Common myeloid progenitor, CD34-positive (primary cell): ENCODE data around the gene SMO.
"Not testable (repeated sequence)": the region's sequence is repeated elsewhere in the genome, so short reads cannot be mapped to it uniquely, and the experiment has no call there.

ENCODE experiments used
- CTCF ChIA-PET: fragments of 350-600 bp; sonication (Branson Sonifier 250); formaldehyde crosslinking; loops from one replicate; lab custom pipeline; 2021; ENCODE audit warnings: antibody characterized with exemption; lab: Charles Lee
- POLR2A ChIA-PET: fragments of 350-600 bp; sonication (Branson Sonifier 250); formaldehyde crosslinking; loops from one replicate; lab custom pipeline; 2021; ENCODE audit warnings: antibody characterized with exemption; lab: Charles Lee
- DNase-seq, 3 donors: peaks; one replicate each; pipeline versions ENCODE4 v3.0.0 to v3.0.0-alpha.2; 2013
- H3K27ac ChIP-seq, 2 experiments: 1 replicate in 1 of 2; 2 replicates in 1 of 2; pipeline ENCODE4 v1.7.0; 2013; ENCODE audit warnings: inconsistent platforms in 2 of 2, low read length in 2 of 2, mild to moderate bottlenecking in 2 of 2, low read depth in 1 of 2, moderate library complexity in 1 of 2; ENCODE audit not compliant: severe bottlenecking in 2 of 2, insufficient read depth in 1 of 2, poor library complexity in 1 of 2
- H3K27me3 ChIP-seq, 5 experiments: replicated peaks in 2 of 5; 1 replicate in 3 of 5; 2 replicates in 2 of 5; pipeline versions ENCODE4 v1.6.1 to v1.7.0; 2013; ENCODE audit warnings: low read length in 4 of 5, mild to moderate bottlenecking in 2 of 5, moderate library complexity in 2 of 5, inconsistent platforms in 1 of 5; ENCODE audit not compliant: insufficient read depth in 5 of 5, control insufficient read depth in 4 of 5
- H3K36me3 ChIP-seq, 4 experiments: 1 replicate in 2 of 4; 2 replicates in 2 of 4; pipeline versions ENCODE4 v1.6.1 to v1.7.0; 2013; ENCODE audit warnings: low read length in 3 of 4, control low read depth in 1 of 4, mild to moderate bottlenecking in 1 of 4; ENCODE audit not compliant: control insufficient read depth in 4 of 4, insufficient read depth in 4 of 4
- H3K4me1 ChIP-seq, 4 experiments: 1 replicate in 3 of 4; 2 replicates in 1 of 4; pipeline versions ENCODE4 v1.6.1 to v1.7.1; 2013; ENCODE audit warnings: low read length in 3 of 4, mild to moderate bottlenecking in 3 of 4, control low read depth in 1 of 4, inconsistent platforms in 1 of 4, moderate library complexity in 1 of 4; ENCODE audit not compliant: control insufficient read depth in 4 of 4, insufficient read depth in 4 of 4; ENCODE audit errors: control extremely low read depth in 1 of 4
- H3K4me3 ChIP-seq, 7 experiments: 1 replicate in 4 of 7; 2 replicates in 3 of 7; pipeline versions ENCODE4 v1.5.1 to v1.7.0; 2013; ENCODE audit warnings: mild to moderate bottlenecking in 7 of 7, low read length in 6 of 7, moderate library complexity in 6 of 7, inconsistent platforms in 2 of 7, low read depth in 2 of 7, control low read depth in 1 of 7; ENCODE audit not compliant: insufficient read depth in 4 of 7, control insufficient read depth in 1 of 7; ENCODE audit errors: extremely low read depth in 1 of 7
- H3K9me3 ChIP-seq, 5 experiments: 1 replicate in 4 of 5; 2 replicates in 1 of 5; pipeline versions ENCODE4 v1.6.1 to v1.7.1; 2013; ENCODE audit warnings: low read length in 4 of 5, mild to moderate bottlenecking in 2 of 5, inconsistent platforms in 1 of 5, low read depth in 1 of 5, moderate library complexity in 1 of 5; ENCODE audit not compliant: control insufficient read depth in 4 of 5, insufficient read depth in 2 of 5; ENCODE audit errors: control extremely low read depth in 1 of 5
- WGBS: methylation state at CpG from one replicate; pipeline ENCODE4 v1.1.5; 2013; ENCODE audit not compliant: insufficient coverage; 5-methylcytosine and 5-hydroxymethylcytosine counted together

The SMO gene

DNA sequence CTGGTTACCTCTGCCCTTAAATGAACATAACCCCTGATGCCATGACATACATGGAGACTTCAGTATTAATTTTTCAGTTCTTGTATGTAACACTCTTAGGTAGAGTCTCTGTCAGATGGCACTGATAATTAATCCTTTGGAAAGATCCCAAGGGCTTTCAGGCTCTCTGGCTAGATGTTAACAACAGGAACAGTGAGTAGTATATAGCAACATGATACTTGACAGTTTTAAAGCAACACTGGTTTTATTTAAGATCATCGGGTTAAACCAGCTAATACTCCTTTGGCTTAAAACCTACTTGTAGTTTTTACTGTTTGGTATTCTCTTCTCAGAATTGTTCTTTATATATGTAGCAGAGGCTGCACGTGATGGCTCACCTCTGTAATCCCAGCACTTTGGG is 63.7 kb downstream of the SMO start:
- H3K27ac ChIP-seq, result no peak overlapping the region
- peaks cover 0 to 2% (median 0%) of the 10 kb centered on the region in 5 experiments for H3K9me3 ChIP-seq
- no peak for DNase-seq
- H3K27me3 ChIP-seq, result no peaks in the 10 kb centered on the region
- H3K4me3 ChIP-seq, result no peak overlapping the region
- no peaks in the 10 kb centered on the region for H3K36me3 ChIP-seq
- peaks cover 1 to 6% (median 4%) of the 10 kb centered on the region in 4 experiments for H3K4me1 ChIP-seq
- POLR2A ChIA-PET, result no interaction called here
- no CpG with 5 or more reads among the region's 2 CpGs for WGBS
- CTCF ChIA-PET, result interaction anchor here (1.1 kb wide), 1 partner anchor 20 kb away, joined by 3 read pairs; no protein-coding TSS in a partner anchor

DNA sequence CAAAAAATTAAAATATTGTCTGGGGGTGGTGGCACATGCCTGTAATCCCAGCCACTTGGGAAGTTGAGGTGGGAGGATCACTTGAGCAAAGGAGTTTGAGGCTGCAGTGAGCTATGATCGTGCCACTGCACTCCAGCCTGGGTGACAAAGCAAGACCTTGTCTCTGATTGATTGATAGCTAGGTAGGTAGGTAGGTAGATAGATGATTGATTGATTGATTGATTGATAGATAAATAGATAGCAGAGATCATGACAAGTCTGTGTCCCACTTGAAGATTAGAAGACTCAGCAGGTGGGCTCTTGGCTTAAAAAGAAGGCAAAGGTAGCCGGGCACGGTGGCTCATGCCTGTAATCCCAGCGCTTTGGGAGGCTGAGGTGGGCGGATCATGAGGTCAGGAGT is 64.2 kb downstream of the SMO start:
- peaks cover 6 to 10% (median 8%) of the 10 kb centered on the region in 4 experiments for H3K4me1 ChIP-seq
- H3K27ac ChIP-seq, POLR2A ChIA-PET, DNase-seq, H3K4me3 ChIP-seq, H3K36me3 ChIP-seq, H3K27me3 ChIP-seq, H3K9me3 ChIP-seq: not testable (repeated sequence)
- CTCF ChIA-PET, result interaction anchor here (1.1 kb wide), 1 partner anchor 19 kb away, joined by 3 read pairs; no protein-coding TSS in a partner anchor
- 95% methylated on average over 2 of the region's 5 CpGs for WGBS

DNA sequence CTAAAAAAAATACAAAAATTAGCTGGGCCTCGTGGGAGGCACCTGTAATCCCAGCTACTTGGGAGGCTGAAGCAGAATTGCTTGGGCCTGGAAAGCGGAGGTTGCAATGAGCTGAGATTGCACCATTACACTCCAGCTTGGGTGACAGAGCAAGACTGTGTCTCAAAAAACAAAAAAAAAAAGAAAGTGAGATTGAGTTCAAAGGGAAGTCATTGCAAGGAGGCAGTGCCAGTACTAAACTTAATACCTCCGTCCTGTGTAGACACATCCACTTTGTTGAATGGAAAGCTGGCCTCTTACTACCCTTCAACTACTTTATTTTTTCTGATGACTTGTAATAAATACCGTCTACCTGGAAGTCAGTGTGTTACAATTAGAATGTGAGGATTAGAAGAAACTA is 67.4 kb downstream of the SMO start:
- WGBS, result 93% methylated on average over 3 of the region's 4 CpGs
- Histone ChIP-seq H3K27me3 (no peaks in the 10 kb centered on the region), H3K36me3 (no peaks in the 10 kb centered on the region), H3K27ac (no peak overlapping the region), H3K4me3 (no peak overlapping the region), H3K4me1 (peaks cover 7 to 20% (median 17%) of the 10 kb centered on the region in 4 experiments), H3K9me3 (no peaks in the 10 kb centered on the region)
- ChIA-PET POLR2A (interaction anchor here (0.7 kb wide), 1 partner anchor 107 kb away, joined by 6 read pairs; no protein-coding TSS in a partner anchor), CTCF (interaction anchor here (0.6 to 1.4 kb wide), 4 partner anchors 16 to 783 kb away, joined by 3 to 6 read pairs (median 3); no protein-coding TSS in a partner anchor)
- DNase-seq, result no peak

- Histone ChIP-seq H3K27ac (no peak overlapping the region), H3K4me1 (peaks cover 7 to 20% (median 17%) of the 10 kb centered on the region in 4 experiments), H3K36me3 (no peaks in the 10 kb centered on the region), H3K27me3 (no peaks in the 10 kb centered on the region), H3K9me3 (no peaks in the 10 kb centered on the region), H3K4me3 (no peak overlapping the region)
- WGBS, result no CpG with 5 or more reads among the region's 2 CpGs
- no peak for DNase-seq
- ChIA-PET CTCF (interaction anchor here (0.6 to 1.4 kb wide), 4 partner anchors 16 to 783 kb away, joined by 3 to 6 read pairs (median 3); no protein-coding TSS in a partner anchor), POLR2A (interaction anchor here (0.7 kb wide), 1 partner anchor 107 kb away, joined by 6 read pairs; no protein-coding TSS in a partner anchor)
These were observed 67.8 kb downstream of the SMO start for GRCh38 chr7:129256221-129256620.

DNA sequence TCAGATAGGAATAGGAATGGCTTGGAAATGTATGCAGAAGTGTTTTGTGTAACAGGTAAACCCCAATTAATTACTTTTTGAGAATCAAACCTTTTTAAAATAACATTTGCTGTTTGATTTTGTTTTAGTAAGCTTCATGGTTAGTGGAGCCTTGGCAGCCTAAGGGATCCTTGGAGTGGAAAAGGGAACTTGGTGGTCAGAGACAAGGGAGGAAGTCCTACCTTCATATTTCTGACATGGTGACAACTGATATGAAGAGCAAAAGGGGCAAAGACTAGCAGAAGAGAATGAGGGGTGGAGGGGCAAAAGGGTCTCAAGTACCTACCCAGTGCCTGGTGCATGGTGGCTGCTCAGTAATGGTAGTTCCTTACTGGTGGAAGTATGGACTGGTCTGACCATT is 68.7 kb downstream of the SMO start:
- Histone ChIP-seq H3K27ac (no peak overlapping the region), H3K9me3 (no peaks in the 10 kb centered on the region), H3K4me1 (peaks cover 7 to 20% (median 17%) of the 10 kb centered on the region in 4 experiments), H3K4me3 (no peak overlapping the region), H3K27me3 (no peaks in the 10 kb centered on the region), H3K36me3 (no peaks in the 10 kb centered on the region)
- ChIA-PET CTCF (no interaction called here), POLR2A (no interaction called here)
- DNase-seq, result peak in 2 of 3 donors; percentile 51 to 63

- peak in 1 of 3 donors; percentile 29 for DNase-seq
- no peak overlapping the region for H3K27ac ChIP-seq
- ChIA-PET CTCF (interaction anchor here (3.5 to 6.6 kb wide), 2 partner anchors 11 to 40 kb away, joined by 18 to 31 read pairs; no protein-coding TSS in a partner anchor), POLR2A (no interaction called here)
- no peaks in the 10 kb centered on the region for H3K36me3 ChIP-seq
- H3K9me3 ChIP-seq, result no peaks in the 10 kb centered on the region
- H3K27me3 ChIP-seq, result no peaks in the 10 kb centered on the region
- H3K4me1 ChIP-seq, result peaks cover 7 to 24% (median 20%) of the 10 kb centered on the region in 4 experiments
- H3K4me3 ChIP-seq, result no peak overlapping the region
- 100% methylated on average over 1 of the region's 4 CpGs for WGBS
These were observed 70.4 kb downstream of the SMO start for GRCh38 chr7:129258649-129259389.

- no peak overlapping the region for H3K4me3 ChIP-seq
- H3K27me3 ChIP-seq, result no peaks in the 10 kb centered on the region
- CTCF ChIA-PET, result interaction anchor here (0.9 to 6.6 kb wide), 3 partner anchors 8 to 44 kb away, joined by 4 to 31 read pairs (median 5); no protein-coding TSS in a partner anchor
- H3K36me3 ChIP-seq, result no peaks in the 10 kb centered on the region
- peak; percentile 49 to 70 (median 64) for DNase-seq
- H3K27ac ChIP-seq, result no peak overlapping the region
- POLR2A ChIA-PET, result no interaction called here
- WGBS, result 22% methylated on average over 2 of the region's 2 CpGs
- peaks cover 4 to 19% (median 13%) of the 10 kb centered on the region in 4 experiments for H3K4me1 ChIP-seq
- H3K9me3 ChIP-seq, result no peaks in the 10 kb centered on the region
These were observed 73.9 kb downstream of the SMO start for GRCh38 chr7:129262324-129262723.
